IPS-20b (cell line): Measurements from ENCODE around the gene KIAA0513.

Source experiments
- H3K27ac ChIP-seq: one replicate; pipeline ENCODE4 v1.5.1; 2013; ENCODE audit warnings: low read length
- H3K27me3 ChIP-seq: 2 replicates; pipeline ENCODE4 v1.6.1; 2013; ENCODE audit warnings: mild to moderate bottlenecking, low read length, inconsistent platforms; ENCODE audit not compliant: insufficient read depth
- H3K36me3 ChIP-seq: 2 replicates; pipeline ENCODE4 v1.6.1; 2013; ENCODE audit warnings: low read depth, mild to moderate bottlenecking, inconsistent platforms, low read length, moderate library complexity; ENCODE audit not compliant: insufficient read depth
- H3K4me1 ChIP-seq: 2 replicates; pipeline ENCODE4 v1.6.1; 2013; ENCODE audit warnings: mild to moderate bottlenecking, control low read depth, inconsistent platforms, low read length, moderate library complexity; ENCODE audit not compliant: insufficient read depth
- H3K4me3 ChIP-seq: 2 replicates; pipeline ENCODE4 v1.5.1; 2013; ENCODE audit warnings: mild to moderate bottlenecking, low read length, inconsistent platforms
- H3K9ac ChIP-seq: 2 replicates; pipeline ENCODE4 v1.6.1; 2013; ENCODE audit warnings: low read depth, mild to moderate bottlenecking, inconsistent platforms, low read length, moderate library complexity
- H3K9me3 ChIP-seq: 2 replicates; pipeline ENCODE4 v1.6.1; 2013; ENCODE audit warnings: mild to moderate bottlenecking, low read depth, low read length, inconsistent platforms; ENCODE audit not compliant: insufficient read depth

The KIAA0513 gene

GRCh38 chr16:85103114-85104079 lies 75.8 kb downstream of the KIAA0513 start:
- Histone ChIP-seq H3K27ac (no peak overlapping the region), H3K9me3 (no peaks in the 10 kb centered on the region), H3K27me3 (no peaks in the 10 kb centered on the region), H3K4me3 (no peak overlapping the region), H3K9ac (no peak overlapping the region), H3K36me3 (no peaks in the 10 kb centered on the region), H3K4me1 (no peaks in the 10 kb centered on the region)

GRCh38 chr16:85104147-85104546 lies 76.6 kb downstream of the KIAA0513 start:
- no peaks in the 10 kb centered on the region for H3K9me3 ChIP-seq
- no peak overlapping the region for H3K9ac ChIP-seq
- H3K4me1 ChIP-seq, result no peaks in the 10 kb centered on the region
- H3K27ac ChIP-seq, result no peak overlapping the region
- H3K4me3 ChIP-seq, result no peak overlapping the region
- no peaks in the 10 kb centered on the region for H3K36me3 ChIP-seq
- no peaks in the 10 kb centered on the region for H3K27me3 ChIP-seq

- H3K9ac ChIP-seq, result no peak overlapping the region
- no peak overlapping the region for H3K4me3 ChIP-seq
- no peak overlapping the region for H3K27ac ChIP-seq
- H3K36me3 ChIP-seq, result no peaks in the 10 kb centered on the region
- no peaks in the 10 kb centered on the region for H3K4me1 ChIP-seq
- no peaks in the 10 kb centered on the region for H3K27me3 ChIP-seq
- H3K9me3 ChIP-seq, result no peaks in the 10 kb centered on the region
Observed at GRCh38 chr16:85104821-85105391, 77.3 kb downstream of the KIAA0513 start.

- Histone ChIP-seq H3K36me3 (no peaks in the 10 kb centered on the region), H3K27me3 (no peaks in the 10 kb centered on the region), H3K4me3 (no peak overlapping the region), H3K9ac (no peak overlapping the region), H3K9me3 (no peaks in the 10 kb centered on the region), H3K27ac (no peak overlapping the region), H3K4me1 (no peaks in the 10 kb centered on the region)
Observed at GRCh38 chr16:85105475-85105874, 77.9 kb downstream of the KIAA0513 start.

- Histone ChIP-seq H3K36me3 (no peaks in the 10 kb centered on the region), H3K4me1 (no peaks in the 10 kb centered on the region), H3K4me3 (no peak overlapping the region)
Observed at GRCh38 chr16:85107083-85107482, 79.5 kb downstream of the KIAA0513 start.

GRCh38 chr16:85107532-85107931 lies 79.9 kb downstream of the KIAA0513 start:
- H3K27ac ChIP-seq, result no peak overlapping the region
- no peak overlapping the region for H3K9ac ChIP-seq
- H3K4me3 ChIP-seq, result no peak overlapping the region
- H3K9me3 ChIP-seq, result no peaks in the 10 kb centered on the region
- no peaks in the 10 kb centered on the region for H3K36me3 ChIP-seq
- no peaks in the 10 kb centered on the region for H3K27me3 ChIP-seq
- no peaks in the 10 kb centered on the region for H3K4me1 ChIP-seq

More at GRCh38 chr16:85107083-85107482, 79.5 kb downstream of the KIAA0513 start:
- Histone ChIP-seq H3K9ac (no peak overlapping the region), H3K27me3 (no peaks in the 10 kb centered on the region), H3K9me3 (no peaks in the 10 kb centered on the region), H3K27ac (no peak overlapping the region)

- Histone ChIP-seq H3K9me3 (no peaks in the 10 kb centered on the region), H3K4me1 (no peaks in the 10 kb centered on the region; the same call in 1 of the 2 replicates), H3K27ac (no peak overlapping the region), H3K9ac (no peak overlapping the region), H3K4me3 (no peak overlapping the region), H3K36me3 (no peaks in the 10 kb centered on the region), H3K27me3 (no peaks in the 10 kb centered on the region; the same call in 1 of the 2 replicates)
Observed at GRCh38 chr16:85110105-85110504, 82.5 kb downstream of the KIAA0513 start.

GRCh38 chr16:85111184-85111583 lies 83.6 kb downstream of the KIAA0513 start:
- Histone ChIP-seq H3K27me3 (no peaks in the 10 kb centered on the region; the same call in 1 of the 2 replicates), H3K9me3 (no peaks in the 10 kb centered on the region), H3K4me3 (no peak overlapping the region), H3K36me3 (no peaks in the 10 kb centered on the region), H3K9ac (no peak overlapping the region), H3K27ac (no peak overlapping the region), H3K4me1 (no peaks in the 10 kb centered on the region; the same call in 1 of the 2 replicates)

GRCh38 chr16:85112364-85112763 lies 84.8 kb downstream of the KIAA0513 start, which contains the start of gene CIBAR2:
Gene CIBAR2 (minus strand): TSS chr16:85112472. CDS start chr16:85112352, 120 bp downstream.
- H3K4me1 ChIP-seq, result no peaks in the 10 kb centered on the region; the same call in 1 of the 2 replicates
- H3K27ac ChIP-seq, result no peak within 1 kb of the TSS
- H3K9me3 ChIP-seq, result no peaks in the 10 kb centered on the region
- no peak within 1 kb of the TSS for H3K9ac ChIP-seq
- no peaks in the 10 kb centered on the region; the same call in 1 of the 2 replicates for H3K27me3 ChIP-seq
- no peaks in the 10 kb centered on the region for H3K36me3 ChIP-seq
- no peak within 1 kb of the TSS for H3K4me3 ChIP-seq

- Histone ChIP-seq H3K27me3 (no peaks in the 10 kb centered on the region; the same call in 1 of the 2 replicates), H3K4me3 (no peak overlapping the region), H3K9ac (no peak overlapping the region; the same call in 1 of the 2 replicates), H3K4me1 (no peaks in the 10 kb centered on the region; the same call in 1 of the 2 replicates), H3K9me3 (no peaks in the 10 kb centered on the region), H3K36me3 (no peaks in the 10 kb centered on the region), H3K27ac (no peak overlapping the region)
Observed at GRCh38 chr16:85113168-85113733, 85.7 kb downstream of the KIAA0513 start.

GRCh38 chr16:85113913-85114312 lies 86.3 kb downstream of the KIAA0513 start:
- H3K27ac ChIP-seq, result no peak overlapping the region
- no peak overlapping the region for H3K4me3 ChIP-seq
- no peaks in the 10 kb centered on the region; the same call in 1 of the 2 replicates for H3K9me3 ChIP-seq
- H3K36me3 ChIP-seq, result no peaks in the 10 kb centered on the region
- no peak overlapping the region; the same call in 1 of the 2 replicates for H3K9ac ChIP-seq
- no peaks in the 10 kb centered on the region; the same call in 1 of the 2 replicates for H3K27me3 ChIP-seq
- H3K4me1 ChIP-seq, result no peaks in the 10 kb centered on the region; the same call in 1 of the 2 replicates
